ENCODE results near the gene EPPIN.
A peak's percentile ranks its signal among the peaks of the same experiment; 100 is the strongest.
"Not testable (repeated sequence)": the region's sequence is repeated elsewhere in the genome, so short reads cannot be mapped to it uniquely, and the experiment has no call there.

Gene EPPIN

GRCh38 chr20:45547206-45547770 is at the start of gene EPPIN:
TSS of gene EPPIN (minus strand) at chr20:45547401. CDS start at chr20:45547357, 44 bp downstream.
- no peak within 1 kb of the TSS for H3K4me3 ChIP-seq (ENCODE audit: low read depth, low read length)
- no peak for TF ChIP-seq CTCF (IDR thresholded peaks at IDR 0.05; ENCODE audit: borderline replicate concordance, insufficient read depth, low read depth, low read length)

GRCh38 chr20:45595235-45595634 is 48.0 kb upstream of the EPPIN start:
- TF ChIP-seq CTCF (IDR thresholded peaks at IDR 0.05; ENCODE audit: borderline replicate concordance, insufficient read depth, low read depth, low read length): no peak
- no peak overlapping the region for H3K4me3 ChIP-seq (ENCODE audit: low read depth, low read length)

GRCh38 chr20:45593498-45593897 is 46.3 kb upstream of the EPPIN start:
- no peak overlapping the region for H3K4me3 ChIP-seq (ENCODE audit: low read depth, low read length)
- TF ChIP-seq CTCF (IDR thresholded peaks at IDR 0.05; ENCODE audit: borderline replicate concordance, insufficient read depth, low read depth, low read length): no peak

- TF ChIP-seq CTCF (IDR thresholded peaks at IDR 0.05; ENCODE audit: borderline replicate concordance, insufficient read depth, low read depth, low read length): peak; percentile 76
- no peak overlapping the region for H3K4me3 ChIP-seq (ENCODE audit: low read depth, low read length)
Observed at GRCh38 chr20:45592574-45593189, 45.5 kb upstream of the EPPIN start.

GRCh38 chr20:45589725-45590124 is 42.5 kb upstream of the EPPIN start:
- no peak for TF ChIP-seq CTCF (IDR thresholded peaks at IDR 0.05; ENCODE audit: borderline replicate concordance, insufficient read depth, low read depth, low read length)
- no peak overlapping the region for H3K4me3 ChIP-seq (ENCODE audit: low read depth, low read length)

DNA sequence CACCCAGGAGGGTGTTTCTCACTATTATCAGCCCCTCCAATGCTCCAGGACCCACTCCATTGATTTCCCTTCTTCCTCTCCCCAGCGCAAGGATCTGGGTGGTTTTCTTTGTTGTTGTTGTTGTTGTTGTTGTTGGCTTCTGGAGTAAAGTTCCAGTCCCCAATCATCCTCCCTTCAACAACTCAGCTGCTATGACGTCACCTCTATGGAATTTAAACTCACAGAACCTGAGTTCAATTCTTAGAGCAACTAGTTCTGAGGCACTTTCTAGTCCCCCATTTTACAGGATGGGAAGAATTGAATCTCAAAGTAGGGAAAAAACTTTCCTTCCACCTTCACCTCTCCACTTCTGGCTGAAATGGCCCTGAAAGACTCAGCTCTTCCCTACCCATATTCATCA is 41.6 kb upstream of the EPPIN start:
- no peak overlapping the region for H3K4me3 ChIP-seq (ENCODE audit: low read depth, low read length)
- TF ChIP-seq CTCF (IDR thresholded peaks at IDR 0.05; ENCODE audit: borderline replicate concordance, insufficient read depth, low read depth, low read length): no peak

DNA sequence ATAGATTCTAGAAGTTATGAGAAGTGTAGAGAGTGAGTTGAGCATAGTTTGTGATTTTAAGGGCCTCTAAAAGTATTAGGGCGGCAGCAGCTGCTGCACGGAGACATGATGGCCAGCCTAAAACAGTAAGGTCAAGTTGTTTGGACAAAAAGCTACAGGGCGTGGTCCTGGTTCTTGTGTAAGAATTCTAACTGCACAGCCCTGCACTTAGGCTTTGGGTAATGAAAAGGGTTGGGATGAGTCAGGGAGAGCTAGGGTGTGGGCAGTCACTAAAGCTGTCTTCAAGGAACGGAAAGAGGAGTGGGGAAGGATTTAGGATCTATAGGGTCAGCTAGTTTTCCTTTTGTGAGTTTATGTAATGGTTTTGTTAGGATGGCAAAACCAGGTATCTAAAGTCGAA is 38.8 kb upstream of the EPPIN start:
- H3K4me3 ChIP-seq (ENCODE audit: low read depth, low read length): not testable (repeated sequence)

DNA sequence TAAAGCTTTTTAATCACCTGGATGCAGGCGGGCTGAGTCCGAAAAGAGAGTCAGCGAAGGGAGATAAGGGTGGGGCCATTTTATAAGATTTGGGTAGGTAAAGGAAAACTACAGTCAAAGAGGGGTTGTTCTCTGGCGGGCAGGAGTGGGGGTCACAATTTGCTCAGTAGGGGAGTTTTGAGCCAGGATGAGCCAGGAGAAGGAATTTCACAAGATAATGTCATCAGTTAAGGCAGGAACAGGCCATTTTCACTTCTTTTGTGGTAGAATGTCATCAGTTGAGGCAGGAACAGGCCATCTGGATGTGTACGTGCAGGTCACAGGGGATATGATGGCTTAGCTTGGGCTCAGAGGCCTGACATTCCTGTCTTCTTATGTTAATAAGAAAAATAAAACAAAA is 37.1 kb upstream of the EPPIN start:
- H3K4me3 ChIP-seq (ENCODE audit: low read depth, low read length): not testable (repeated sequence)
